GDM1 (cell line): Measurements from ENCODE around the gene C15orf40.

Source experiments
- DNase-seq: peaks from one replicate; lab custom pipeline; 2025; lab: John Stamatoyannopoulos, UW

C15orf40 gene

DNA sequence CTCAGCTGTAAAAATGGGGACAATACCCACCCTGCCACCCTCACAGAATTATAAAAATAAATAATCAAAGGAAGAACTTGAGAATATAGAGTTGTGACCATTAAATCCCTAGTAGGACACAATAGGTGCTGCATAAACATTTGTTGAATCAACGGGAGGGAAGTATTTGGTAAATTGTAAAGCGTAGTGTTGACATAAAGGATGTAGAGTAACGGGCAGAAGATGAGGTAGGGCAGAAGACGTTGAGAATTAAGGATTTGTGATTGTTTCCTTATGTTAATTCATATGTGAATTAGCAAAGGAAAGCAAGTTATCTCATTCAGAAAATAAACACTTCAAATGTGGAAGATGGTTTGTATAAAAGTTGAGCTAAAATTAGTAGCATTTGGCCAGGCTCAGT lies 18.3 kb downstream of the C15orf40 start:
- no peak for DNase-seq

- no peak for DNase-seq
Observed at GRCh38 chr15:82992436-82992998, 18.9 kb downstream of the C15orf40 start.

- DNase-seq = no peak
Observed at GRCh38 chr15:82986442-82986780, 25.0 kb downstream of the C15orf40 start.

- peak; percentile 85 for DNase-seq
Observed at GRCh38 chr15:82985688-82986441, 25.6 kb downstream of the C15orf40 start, which contains the start of gene RAMAC. RAMAC (plus strand) TSS chr15:82986210; CDS start chr15:82989019, 2,809 bp downstream.

DNA sequence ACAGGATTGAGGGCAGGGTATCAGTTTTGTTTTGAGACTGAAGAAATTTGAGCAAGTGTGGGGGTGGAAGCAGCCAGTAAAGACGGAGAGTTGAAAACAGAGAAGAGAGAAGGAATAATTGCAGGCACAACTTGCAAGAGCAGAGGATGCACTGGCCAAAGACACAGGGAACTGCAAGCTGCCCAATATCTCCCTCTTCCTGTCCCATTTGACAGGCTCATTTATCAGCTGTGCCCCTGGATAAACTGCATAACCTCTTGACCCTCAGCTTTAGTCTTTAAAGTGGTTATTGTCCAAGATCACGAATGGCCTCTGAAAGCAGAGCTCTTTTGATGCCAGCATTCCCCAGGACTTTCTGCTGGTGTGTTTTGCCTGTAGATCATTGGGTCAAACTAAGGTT lies 30.5 kb downstream of the C15orf40 start:
- DNase-seq = no peak

DNA sequence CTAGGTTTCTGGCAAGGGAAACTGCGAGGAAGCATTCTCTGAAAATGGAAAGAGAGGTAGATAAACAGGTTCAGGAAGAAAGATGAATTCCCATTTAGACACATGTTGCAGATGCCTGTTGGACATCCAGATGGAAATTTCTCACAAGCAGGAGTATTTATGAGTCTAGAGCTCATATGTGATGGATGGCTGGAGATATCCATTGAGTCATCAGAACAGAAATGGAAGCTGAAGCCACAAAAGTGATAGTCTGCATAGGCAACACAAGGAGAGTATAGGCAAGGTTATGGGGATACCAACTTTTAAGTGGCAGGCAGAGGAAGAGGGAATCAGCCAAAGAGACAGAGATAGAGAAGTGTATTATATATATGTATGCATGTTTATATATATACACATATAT lies 31.7 kb downstream of the C15orf40 start:
- DNase-seq = no peak

GRCh38 chr15:82978438-82978837 lies 33.0 kb downstream of the C15orf40 start:
- DNase-seq = no peak

GRCh38 chr15:82977076-82977475 lies 34.4 kb downstream of the C15orf40 start:
- no peak for DNase-seq

DNA sequence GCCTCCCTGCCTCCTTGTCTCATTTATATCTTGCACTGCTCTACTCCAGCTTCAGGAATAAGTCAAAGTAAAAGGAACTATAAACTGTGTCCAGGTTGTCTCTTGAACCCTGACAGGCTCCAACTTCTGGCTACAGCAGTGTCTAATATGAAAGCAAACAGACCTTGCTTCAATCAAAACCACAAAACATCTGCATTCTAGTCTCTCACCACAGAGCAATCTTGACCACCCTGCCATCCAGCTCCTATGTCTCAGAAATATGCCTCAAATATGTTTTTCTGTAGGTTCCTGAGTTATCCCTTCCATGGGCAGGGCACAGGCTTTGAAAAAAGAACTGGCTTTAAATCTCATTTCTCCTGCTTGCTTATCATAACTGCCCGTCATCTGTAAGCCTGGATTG lies 38.4 kb downstream of the C15orf40 start:
- no peak for DNase-seq

GRCh38 chr15:82971218-82971984 lies 40.0 kb downstream of the C15orf40 start:
- no peak for DNase-seq

GRCh38 chr15:82970696-82971095 lies 40.7 kb downstream of the C15orf40 start:
- DNase-seq = no peak

DNA sequence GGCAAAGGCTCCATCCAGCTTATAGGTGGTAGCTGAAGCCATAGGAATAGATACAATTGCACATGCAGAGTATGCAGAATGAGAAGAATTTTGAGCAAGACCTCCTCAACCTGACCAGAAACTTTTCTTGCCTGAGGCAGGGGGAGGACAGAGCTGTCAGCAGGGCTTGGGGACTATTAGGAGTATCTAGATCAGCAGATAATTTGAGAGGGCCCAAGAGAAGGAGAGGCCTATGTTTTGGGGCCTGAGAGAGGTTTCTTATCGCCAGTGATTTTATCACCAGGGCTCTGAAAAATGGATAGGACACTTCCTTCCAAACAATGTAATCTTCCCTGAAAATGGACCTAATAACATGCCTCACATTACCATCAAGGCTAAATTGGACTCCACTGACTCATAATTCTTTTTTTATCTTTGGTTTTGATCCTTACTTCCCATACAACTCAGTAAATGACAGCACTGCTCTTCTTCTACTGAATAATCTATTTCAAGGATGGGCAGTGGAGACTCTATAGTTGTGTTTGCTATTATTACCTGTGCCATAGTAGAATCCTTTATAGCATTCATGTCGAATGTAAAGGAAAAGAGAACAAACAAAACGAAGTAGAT lies 41.3 kb downstream of the C15orf40 start:
- no peak for DNase-seq

DNA sequence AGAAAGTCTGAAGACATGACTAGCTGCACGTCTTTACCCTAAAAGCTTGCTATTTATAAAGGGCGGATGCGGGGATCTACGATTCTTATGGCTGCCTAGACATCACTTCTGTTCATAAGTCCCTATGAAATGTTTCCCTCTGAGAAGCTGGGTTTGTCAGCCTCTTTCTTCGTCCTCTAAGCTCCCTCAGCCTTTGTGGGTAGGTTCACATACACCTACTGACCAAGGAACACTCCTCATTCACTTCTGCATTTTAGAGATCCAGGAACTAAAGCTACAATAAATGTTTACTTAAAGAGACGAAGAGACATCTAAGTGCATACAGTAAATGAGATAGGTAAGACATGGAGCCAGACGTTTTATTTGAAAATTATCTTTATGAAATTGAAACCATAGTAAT lies 42.1 kb downstream of the C15orf40 start:
- DNase-seq = no peak

- no peak for DNase-seq
Observed at GRCh38 chr15:82968066-82968465, 43.4 kb downstream of the C15orf40 start.

DNA sequence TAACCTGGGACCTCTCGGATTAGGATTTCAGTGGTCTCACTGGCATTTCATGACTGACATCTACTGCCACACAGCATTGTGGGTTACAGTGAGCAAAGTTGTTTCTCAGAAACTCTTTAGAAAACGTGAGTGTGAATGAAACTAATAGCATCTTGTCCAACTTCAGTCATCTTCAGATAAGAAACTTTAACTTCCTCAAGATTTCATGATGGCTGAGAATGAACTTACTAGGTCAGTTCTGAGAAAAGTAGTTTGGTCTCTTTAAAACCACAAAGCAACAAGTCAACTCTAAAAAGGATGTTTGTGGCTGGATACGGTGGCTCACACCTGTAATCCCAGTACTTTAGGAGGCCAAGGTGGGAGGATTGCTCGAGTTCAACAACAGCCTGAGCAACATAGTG lies 44.8 kb downstream of the C15orf40 start:
- no peak for DNase-seq

DNA sequence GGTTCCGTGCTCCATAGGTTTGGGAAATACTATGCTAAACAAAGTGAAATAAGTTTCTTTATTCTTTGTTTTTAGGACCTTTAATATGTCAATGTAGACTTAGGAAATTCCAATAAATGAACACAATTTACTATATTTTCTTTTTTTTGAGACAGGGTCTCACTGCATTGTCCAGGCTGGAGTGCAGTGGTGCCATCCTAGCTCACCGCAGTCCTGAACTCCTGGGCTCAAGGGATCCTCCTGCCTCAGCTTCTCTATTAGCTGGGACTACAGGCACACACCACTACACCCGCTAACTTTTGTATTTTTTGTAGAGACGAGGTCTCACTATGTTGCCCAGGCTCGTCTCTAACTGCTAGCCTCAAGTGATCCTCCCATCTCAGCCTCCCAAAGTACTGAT lies 46.5 kb downstream of the C15orf40 start:
- DNase-seq = no peak

GRCh38 chr15:82963471-82964341 lies 47.7 kb downstream of the C15orf40 start:
- DNase-seq = no peak

- no peak for DNase-seq
Observed at GRCh38 chr15:82960766-82961165, 50.7 kb downstream of the C15orf40 start.

DNA sequence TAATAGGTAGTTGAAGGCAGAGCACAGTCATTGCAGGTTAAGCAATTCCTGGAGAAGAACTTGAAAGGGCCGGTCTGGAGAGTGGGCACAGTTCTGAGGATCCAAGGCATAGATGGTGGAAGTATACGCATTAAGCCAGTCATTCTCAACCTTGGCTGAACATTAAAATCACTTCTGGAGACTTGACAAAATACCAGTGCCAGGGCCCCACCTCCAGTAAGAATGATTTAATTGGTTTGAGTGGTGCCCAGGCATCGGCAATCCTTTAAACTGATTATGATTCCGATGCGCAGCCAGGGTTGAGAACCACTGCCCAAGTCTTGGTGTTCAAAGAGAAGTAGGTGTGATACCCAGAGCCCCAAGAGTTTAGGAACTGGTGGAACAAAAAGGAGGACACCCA lies 52.0 kb downstream of the C15orf40 start:
- DNase-seq = no peak

DNA sequence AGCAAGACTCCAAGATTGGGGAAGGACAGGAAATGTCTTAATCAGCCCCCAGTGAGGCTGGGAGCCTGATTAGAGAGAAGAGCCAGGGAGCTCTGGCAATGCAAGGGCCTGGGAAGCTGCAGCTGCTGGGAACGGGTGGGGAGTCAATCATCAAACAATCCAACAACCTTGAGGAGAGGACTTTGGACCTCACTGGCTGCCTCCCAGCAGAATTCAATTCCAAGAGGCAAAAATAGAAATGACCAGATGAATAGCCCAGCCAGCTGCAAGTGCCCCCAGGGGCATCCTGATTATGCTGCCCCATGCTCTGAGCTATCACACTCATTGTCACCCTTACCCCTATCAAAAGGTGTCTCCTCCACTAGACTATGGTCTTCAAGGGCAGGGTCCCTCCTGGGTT lies 52.8 kb downstream of the C15orf40 start:
- no peak for DNase-seq

GRCh38 chr15:82952158-82953081 lies 59.0 kb downstream of the C15orf40 start, which contains the start of gene HOMER2:
HOMER2 (minus strand) TSS chr15:82952720; CDS start chr15:82952535, 185 bp downstream.
- DNase-seq = no peak
